IPS-18a (cell line): Measurements from ENCODE around the gene STAB2.

Source experiments
- H3K27ac ChIP-seq: one replicate; pipeline ENCODE4 v1.5.1; 2013; ENCODE audit warnings: low read length
- H3K27me3 ChIP-seq: one replicate; pipeline ENCODE4 v1.6.1; 2013; ENCODE audit warnings: mild to moderate bottlenecking, low read length; ENCODE audit not compliant: control insufficient read depth, insufficient read depth
- H3K36me3 ChIP-seq: one replicate; pipeline ENCODE4 v1.6.1; 2013; ENCODE audit warnings: low read depth, low read length; ENCODE audit not compliant: control insufficient read depth
- H3K4me1 ChIP-seq: one replicate; pipeline ENCODE4 v1.6.1; 2013; ENCODE audit warnings: low read depth, low read length; ENCODE audit not compliant: control insufficient read depth
- H3K4me3 ChIP-seq: one replicate; pipeline ENCODE4 v1.5.1; 2013; ENCODE audit warnings: low read length
- H3K9ac ChIP-seq: one replicate; pipeline ENCODE4 v1.6.1; 2013; ENCODE audit warnings: mild to moderate bottlenecking, low read length, moderate library complexity
- H3K9me3 ChIP-seq: one replicate; pipeline ENCODE4 v1.6.1; 2013; ENCODE audit warnings: low read depth, low read length; ENCODE audit not compliant: control insufficient read depth

STAB2 gene

DNA sequence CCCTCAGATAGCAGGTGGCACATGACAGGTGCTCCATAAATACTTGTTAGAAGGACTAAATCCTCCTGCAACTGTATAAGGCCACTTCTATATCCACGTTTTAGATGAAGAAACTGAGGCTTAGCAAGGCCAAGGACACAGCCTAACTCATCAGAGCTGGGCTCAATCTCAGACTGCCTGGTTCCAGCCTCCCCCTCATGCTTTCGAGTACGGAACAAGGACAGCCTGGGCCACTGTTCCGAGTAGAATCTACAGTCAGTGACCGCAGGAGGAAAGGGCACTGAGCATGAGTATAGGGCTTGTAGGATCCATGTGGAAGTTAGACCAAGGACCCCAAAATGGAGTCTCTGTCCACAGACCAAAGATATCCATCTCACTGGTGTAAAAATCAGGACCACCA lies 169.4 kb downstream of the STAB2 start:
- Histone ChIP-seq H3K4me3 (no peak overlapping the region), H3K27ac (no peak overlapping the region), H3K9me3 (no peaks in the 10 kb centered on the region), H3K9ac (no peak overlapping the region), H3K36me3 (no peaks in the 10 kb centered on the region), H3K4me1 (no peaks in the 10 kb centered on the region), H3K27me3 (no peaks in the 10 kb centered on the region)

DNA sequence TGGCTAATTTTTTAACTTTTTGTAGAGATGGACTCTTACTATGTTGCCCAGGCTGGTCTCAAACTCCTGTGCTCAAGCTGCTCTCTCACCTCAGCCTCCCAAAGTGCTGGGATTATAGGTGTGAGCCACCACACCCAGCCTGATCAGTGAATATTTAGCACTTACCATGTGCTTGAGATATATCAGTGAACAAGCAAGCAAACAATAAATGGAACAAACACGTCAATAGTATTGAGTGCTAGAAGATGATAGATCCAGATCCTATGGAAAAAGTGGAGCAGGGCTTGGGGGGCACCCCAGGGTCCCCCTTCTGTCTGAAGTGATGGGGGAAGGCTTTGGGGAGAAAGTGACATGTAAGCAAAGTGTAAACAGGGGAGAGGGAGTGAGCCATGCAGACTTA lies 170.2 kb downstream of the STAB2 start:
- Histone ChIP-seq H3K36me3 (no peaks in the 10 kb centered on the region), H3K4me1 (no peaks in the 10 kb centered on the region), H3K27ac (no peak overlapping the region)

DNA sequence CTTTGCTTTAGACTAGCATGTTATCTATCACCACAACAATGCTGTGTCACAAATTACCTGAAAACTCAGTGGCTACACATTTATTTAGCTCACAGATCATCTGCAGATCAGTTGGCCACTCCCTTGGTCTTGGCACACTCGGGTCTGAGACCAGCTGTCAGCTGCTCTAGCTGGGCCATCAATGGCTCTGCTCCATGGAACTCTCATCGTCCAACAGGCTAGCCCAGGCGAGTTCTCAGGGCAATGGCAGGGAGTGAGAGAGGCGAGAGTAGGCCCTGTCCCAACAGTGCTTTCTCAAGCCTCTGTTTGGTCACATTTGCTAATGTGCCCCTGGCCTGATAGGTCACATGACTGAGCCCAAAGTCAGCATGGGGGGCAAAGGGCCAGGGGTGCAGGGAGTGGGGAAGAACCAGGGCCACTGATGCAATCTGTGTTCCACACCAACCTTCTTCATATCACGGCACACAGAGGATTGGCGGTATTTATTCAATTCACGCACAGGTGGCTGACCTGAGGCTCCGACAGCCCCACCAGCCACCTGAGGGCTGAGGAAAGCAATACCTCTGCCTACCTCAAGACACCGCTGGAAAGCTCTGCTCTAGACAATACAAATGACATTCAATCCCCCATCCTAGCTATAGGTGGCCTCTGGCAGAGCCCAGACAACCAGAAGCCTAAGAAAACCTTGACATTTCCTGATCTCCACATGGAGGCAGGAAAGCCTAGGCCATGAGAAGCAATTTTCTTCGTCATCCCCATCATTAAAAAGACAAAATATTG lies 171.4 kb downstream of the STAB2 start:
- Histone ChIP-seq H3K27ac (no peak overlapping the region), H3K9ac (no peak overlapping the region), H3K27me3 (no peaks in the 10 kb centered on the region), H3K4me1 (no peaks in the 10 kb centered on the region), H3K36me3 (no peaks in the 10 kb centered on the region), H3K9me3 (no peaks in the 10 kb centered on the region), H3K4me3 (no peak overlapping the region)

More for the DNA sequence above, 170.2 kb downstream of the STAB2 start:
- Histone ChIP-seq H3K4me3 (no peak overlapping the region), H3K9me3 (no peaks in the 10 kb centered on the region), H3K9ac (no peak overlapping the region), H3K27me3 (no peaks in the 10 kb centered on the region)

DNA sequence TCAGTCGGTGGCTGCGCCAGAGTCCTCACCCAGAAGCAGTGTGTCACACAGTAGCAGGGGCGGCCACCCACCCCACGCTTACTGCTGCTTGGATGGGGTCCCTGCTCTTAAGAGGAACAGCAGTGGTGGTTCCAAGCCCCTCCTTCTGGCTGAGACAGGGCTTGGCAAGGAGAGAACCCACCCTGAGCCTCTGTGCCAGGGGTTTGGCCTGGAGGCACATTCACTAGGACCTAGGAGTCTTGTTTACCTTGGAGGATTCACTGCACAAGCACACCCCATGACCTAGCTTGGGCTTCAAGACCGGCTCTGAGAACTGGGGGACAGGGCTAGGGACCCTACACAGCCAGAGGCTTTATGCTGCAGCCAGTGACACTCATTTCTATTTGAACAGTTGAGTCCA lies 175.4 kb downstream of the STAB2 start:
- no peaks in the 10 kb centered on the region for H3K9me3 ChIP-seq
- H3K4me3 ChIP-seq, result no peak overlapping the region
- no peaks in the 10 kb centered on the region for H3K4me1 ChIP-seq
- H3K36me3 ChIP-seq, result no peaks in the 10 kb centered on the region
- no peak overlapping the region for H3K27ac ChIP-seq
- no peak overlapping the region for H3K9ac ChIP-seq
- H3K27me3 ChIP-seq, result no peaks in the 10 kb centered on the region

DNA sequence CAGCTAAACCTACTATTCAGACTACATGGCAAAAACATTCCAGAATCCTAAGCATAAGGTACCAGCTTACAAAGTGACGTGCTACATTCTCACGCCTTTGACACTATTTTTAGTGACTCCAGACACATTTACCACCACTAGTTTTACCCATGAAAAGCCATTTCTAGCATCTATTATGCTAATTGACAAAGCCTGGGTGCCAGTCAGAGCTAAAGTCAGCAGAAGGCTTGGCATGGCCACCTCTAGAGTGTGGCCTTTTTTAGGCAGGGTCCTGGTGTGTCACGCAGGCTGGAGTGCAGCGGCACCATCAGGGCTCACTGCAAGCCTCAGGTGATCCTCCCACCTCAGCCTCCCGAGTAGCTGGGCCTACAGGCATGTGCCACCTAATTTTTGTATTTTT lies 178.2 kb downstream of the STAB2 start:
- H3K27me3 ChIP-seq, result no peaks in the 10 kb centered on the region

DNA sequence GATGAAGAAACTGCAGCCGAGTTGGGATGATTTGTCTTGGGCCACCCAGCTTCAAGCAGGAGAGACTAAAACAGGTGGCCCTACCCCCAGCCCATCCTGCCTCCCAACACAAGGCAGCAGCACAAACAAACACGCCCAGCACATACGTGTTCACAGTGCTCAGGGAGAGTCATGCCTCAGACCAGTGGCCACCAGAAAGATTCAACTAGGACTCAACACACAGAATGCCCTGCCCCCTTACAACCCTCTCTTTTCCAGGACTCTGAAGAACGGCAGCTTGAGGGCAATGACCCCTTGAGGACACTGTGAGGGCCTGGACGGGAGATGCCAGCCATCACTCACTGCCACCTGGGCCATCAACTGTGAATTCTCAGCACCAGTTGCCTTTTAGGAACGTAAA lies 179.0 kb downstream of the STAB2 start:
- no peak overlapping the region for H3K9ac ChIP-seq

More for the DNA sequence above, 178.2 kb downstream of the STAB2 start:
- Histone ChIP-seq H3K36me3 (no peaks in the 10 kb centered on the region), H3K4me1 (peaks cover 12% of the 10 kb centered on the region), H3K4me3 (no peak overlapping the region), H3K9me3 (no peaks in the 10 kb centered on the region), H3K27ac (no peak overlapping the region), H3K9ac (no peak overlapping the region)

DNA sequence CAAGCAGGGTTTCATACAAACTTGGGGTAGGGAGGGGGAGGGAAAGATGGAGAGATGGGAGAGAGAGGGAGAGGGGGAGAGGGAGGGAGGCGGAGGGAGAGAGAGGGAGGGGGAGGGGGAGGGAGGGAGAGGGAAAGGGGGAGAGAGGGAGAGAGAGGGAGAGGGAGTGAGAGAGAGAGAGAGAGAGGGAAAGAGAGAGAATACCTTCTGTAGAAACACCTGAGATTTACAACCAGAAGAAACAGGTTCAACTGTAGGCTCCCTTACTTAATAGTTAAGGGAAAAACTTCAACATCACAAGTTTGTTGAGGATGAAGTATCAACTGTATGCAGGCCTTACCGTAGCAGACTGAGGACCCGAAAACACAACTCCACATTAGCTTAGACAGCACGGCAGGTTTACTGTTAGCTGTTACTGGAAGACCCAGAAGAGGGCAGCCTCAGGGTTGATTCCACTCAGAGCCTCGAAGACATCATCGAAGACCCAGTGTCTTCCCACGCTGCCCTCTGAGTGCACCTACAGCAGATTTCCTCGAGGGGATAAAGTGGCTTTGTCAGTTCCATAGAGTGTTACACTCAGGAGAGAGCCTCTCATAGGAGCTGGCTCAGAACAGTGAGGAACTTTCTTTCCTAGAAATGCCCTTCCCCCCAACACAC lies 181.5 kb downstream of the STAB2 start:
- H3K27ac ChIP-seq, result no peak overlapping the region
- no peaks in the 10 kb centered on the region for H3K27me3 ChIP-seq
- H3K9me3 ChIP-seq, result no peaks in the 10 kb centered on the region
- H3K4me3 ChIP-seq, result no peak overlapping the region
- H3K4me1 ChIP-seq, result peaks cover 12% of the 10 kb centered on the region
- no peaks in the 10 kb centered on the region for H3K36me3 ChIP-seq
- H3K9ac ChIP-seq, result no peak overlapping the region

More for the DNA sequence above, 179.0 kb downstream of the STAB2 start:
- H3K36me3 ChIP-seq, result no peaks in the 10 kb centered on the region
- no peak overlapping the region for H3K4me3 ChIP-seq
- peaks cover 12% of the 10 kb centered on the region for H3K4me1 ChIP-seq
- H3K27ac ChIP-seq, result no peak overlapping the region
- no peaks in the 10 kb centered on the region for H3K9me3 ChIP-seq
- no peaks in the 10 kb centered on the region for H3K27me3 ChIP-seq

DNA sequence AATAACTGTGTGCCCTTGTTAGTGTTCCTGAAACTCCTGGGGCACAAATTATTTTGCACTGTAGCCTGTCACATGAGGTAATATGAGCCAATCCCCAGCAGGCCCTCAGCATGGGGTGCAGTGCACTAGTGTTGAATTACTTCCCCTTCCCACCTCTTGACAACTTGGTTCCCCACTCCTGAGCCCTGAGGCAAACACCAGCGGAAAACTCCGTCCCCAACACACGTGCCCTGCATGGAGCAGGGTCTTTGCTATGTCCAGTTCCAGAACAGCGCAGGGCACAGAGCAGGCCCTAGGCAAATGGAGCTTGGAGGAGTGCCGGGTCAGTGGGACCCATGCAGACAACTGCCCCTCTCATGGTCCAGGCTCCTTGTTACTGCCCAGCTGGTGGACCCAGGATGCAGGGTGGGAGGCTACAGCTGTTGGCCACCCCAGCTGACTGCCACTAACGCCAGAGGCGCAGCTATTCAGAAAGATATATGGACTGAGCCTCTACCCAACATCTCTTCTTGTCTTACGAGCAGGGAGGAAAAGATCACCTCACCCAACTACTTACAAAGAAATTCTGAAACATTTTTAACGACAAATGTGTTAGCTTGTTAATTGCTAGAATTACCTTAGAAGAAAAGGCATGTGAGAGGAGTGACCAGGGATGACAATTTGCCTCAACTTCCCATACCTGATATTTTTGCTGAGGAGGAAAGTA lies 182.3 kb downstream of the STAB2 start:
- no peaks in the 10 kb centered on the region for H3K27me3 ChIP-seq
- no peak overlapping the region for H3K4me3 ChIP-seq
- no peak overlapping the region for H3K9ac ChIP-seq
- H3K4me1 ChIP-seq, result peaks cover 12% of the 10 kb centered on the region
- no peaks in the 10 kb centered on the region for H3K36me3 ChIP-seq
- H3K27ac ChIP-seq, result no peak overlapping the region
- H3K9me3 ChIP-seq, result no peaks in the 10 kb centered on the region

DNA sequence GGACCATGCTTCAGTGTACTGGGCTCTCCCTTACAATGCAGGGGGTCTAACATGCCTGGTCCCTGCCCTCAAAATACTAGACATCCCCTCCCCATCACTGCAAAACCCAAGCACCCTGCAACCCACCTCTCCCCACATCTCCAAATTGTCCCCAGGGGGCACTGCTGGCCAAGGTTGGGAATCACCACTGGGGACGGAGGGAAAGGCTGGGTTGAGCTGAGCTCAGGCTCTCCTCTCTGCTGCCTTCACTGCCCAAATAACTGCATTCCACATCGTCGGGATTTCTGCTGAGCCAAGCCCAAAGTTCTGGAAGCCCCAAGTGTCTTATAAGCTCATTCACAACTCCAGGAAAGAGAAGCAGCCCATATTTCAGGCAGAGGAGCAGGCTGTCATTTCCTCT lies 184.4 kb downstream of the STAB2 start:
- Histone ChIP-seq H3K9me3 (no peaks in the 10 kb centered on the region), H3K4me3 (no peak overlapping the region), H3K27me3 (no peaks in the 10 kb centered on the region), H3K36me3 (peaks cover 5% of the 10 kb centered on the region), H3K27ac (no peak overlapping the region), H3K9ac (no peak overlapping the region), H3K4me1 (peaks cover 12% of the 10 kb centered on the region)

DNA sequence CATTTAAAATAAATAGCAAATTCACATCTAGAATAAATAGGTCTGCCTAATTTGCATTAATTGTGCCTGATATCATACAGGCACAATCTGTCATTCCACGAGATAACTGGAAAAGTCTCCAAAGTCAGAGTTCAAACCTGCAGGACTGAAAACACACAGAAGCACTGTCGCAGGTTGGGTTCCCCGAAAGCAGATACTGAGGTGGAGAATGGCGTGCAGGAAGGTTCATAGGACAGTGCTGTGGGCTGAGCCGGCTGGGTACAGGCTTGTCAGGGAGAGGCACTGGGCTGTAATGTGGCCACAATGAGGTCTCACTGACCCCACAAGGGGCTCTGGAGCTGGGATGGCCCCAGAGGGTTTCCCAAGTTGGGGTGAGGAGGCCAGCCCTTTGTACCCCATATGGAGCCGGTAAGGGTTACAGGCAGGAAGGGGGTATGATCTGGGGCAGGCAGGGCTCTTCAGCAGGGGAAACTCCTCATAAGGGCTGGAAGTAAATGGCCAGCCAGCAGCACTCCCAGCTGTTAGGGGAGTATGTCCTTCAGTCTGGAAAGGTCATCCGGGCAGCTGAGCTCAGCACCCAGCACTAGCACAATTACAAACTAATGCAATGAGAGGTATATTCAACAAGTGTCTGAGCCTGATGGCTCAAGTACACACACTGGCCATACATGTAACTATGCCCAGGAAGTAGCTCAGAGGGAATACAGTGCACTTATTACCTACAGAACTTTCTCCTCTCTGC lies 185.5 kb downstream of the STAB2 start:
- no peak overlapping the region for H3K4me3 ChIP-seq
- H3K4me1 ChIP-seq, result peaks cover 12% of the 10 kb centered on the region
- no peaks in the 10 kb centered on the region for H3K27me3 ChIP-seq
- no peaks in the 10 kb centered on the region for H3K9me3 ChIP-seq
- no peak overlapping the region for H3K9ac ChIP-seq
- H3K36me3 ChIP-seq, result peaks cover 14% of the 10 kb centered on the region
- H3K27ac ChIP-seq, result no peak overlapping the region
